ENCODE results near the gene FOXP1.

FOXP1 gene

DNA sequence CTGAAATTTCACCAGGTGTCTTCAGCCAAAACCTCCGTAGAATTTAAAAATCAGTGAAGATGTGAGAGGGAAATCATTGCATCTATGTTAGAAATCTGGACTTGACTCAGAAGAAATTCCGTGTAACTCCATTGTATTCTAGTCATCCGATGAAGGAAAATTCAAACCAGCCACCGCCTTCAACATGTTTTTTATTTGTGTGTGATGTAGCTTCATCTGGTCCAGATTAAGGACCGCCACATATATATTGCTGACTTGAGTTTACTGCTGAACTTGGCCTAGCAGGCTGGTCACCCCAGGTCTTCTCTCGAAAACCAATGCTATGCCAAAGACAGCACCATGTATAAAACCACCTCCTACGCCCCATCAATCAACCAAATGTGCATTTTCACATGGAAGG lies 120.9 kb downstream of the FOXP1 start:
- intact Hi-C loops (cut with DNase I; ENCODE audit: low total_unique reads) = no loop called here
- Histone ChIP-seq H3K36me3 (no peaks in the 10 kb centered on the region), H3K4me1 (peaks cover 0 to under 1% (median 0%) of the 10 kb centered on the region in 4 donors), H3K27me3 (no peaks in the 10 kb centered on the region), H3K27ac (no peak overlapping the region), H3K4me3 (no peak overlapping the region), H3K9me3 (no peaks in the 10 kb centered on the region)
- DNase-seq = no peak
- no peak for TF ChIP-seq CTCF (IDR thresholded peaks at IDR 0.05)

DNA sequence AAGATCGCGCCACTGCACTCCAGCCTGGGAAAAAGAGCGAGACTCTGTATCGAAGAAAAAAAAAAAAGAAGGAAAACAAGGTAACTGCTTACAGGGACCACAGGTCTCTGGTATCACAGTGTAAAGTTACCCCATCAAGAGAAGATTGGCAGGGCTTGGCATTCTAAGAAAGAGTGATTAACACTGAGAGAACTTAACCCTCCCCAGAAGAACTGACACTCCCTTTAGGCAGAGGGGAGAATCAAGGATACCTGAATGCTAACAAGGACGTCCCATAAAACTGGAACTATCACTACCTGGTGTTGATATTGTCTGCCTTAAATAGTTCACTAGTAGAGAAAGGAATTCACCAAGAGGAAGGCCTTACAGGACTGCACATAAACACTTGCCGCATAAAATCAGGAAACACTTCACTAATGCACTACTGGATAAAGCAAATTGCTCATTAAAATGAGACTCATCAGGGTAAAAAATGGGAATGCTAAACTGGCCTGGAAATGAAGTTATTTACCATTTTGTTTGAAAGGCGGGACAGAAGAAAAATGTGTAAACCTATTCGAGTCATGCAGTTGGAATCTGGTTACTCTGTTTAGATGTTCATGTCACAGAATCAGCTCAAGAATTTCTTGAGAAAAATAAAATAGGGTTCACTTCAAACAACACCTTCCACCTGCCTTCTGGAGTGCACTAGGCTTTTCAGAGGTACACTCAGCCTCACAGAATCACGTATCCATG lies 121.6 kb downstream of the FOXP1 start:
- no peak for TF ChIP-seq CTCF (IDR thresholded peaks at IDR 0.05)
- H3K27ac ChIP-seq = no peak overlapping the region
- H3K4me1 ChIP-seq = peaks cover 0 to 7% (median 0%) of the 10 kb centered on the region in 4 donors
- H3K4me3 ChIP-seq = no peak overlapping the region
- H3K9me3 ChIP-seq = no peaks in the 10 kb centered on the region
- no peaks in the 10 kb centered on the region for H3K27me3 ChIP-seq
- no peaks in the 10 kb centered on the region for H3K36me3 ChIP-seq
- intact Hi-C loops (cut with DNase I; ENCODE audit: low total_unique reads) = no loop called here
- no peak for DNase-seq

GRCh38 chr3:71461114-71461513 lies 122.4 kb downstream of the FOXP1 start:
- no peak for TF ChIP-seq CTCF (IDR thresholded peaks at IDR 0.05)
- DNase-seq = no peak
- intact Hi-C loops (cut with DNase I; ENCODE audit: low total_unique reads) = no loop called here
- H3K27ac ChIP-seq = no peak overlapping the region
- no peak overlapping the region for H3K4me3 ChIP-seq
- no peaks in the 10 kb centered on the region for H3K27me3 ChIP-seq
- H3K9me3 ChIP-seq = no peaks in the 10 kb centered on the region
- H3K4me1 ChIP-seq = peaks cover 0 to 15% (median 0%) of the 10 kb centered on the region in 4 donors
- no peaks in the 10 kb centered on the region for H3K36me3 ChIP-seq

DNA sequence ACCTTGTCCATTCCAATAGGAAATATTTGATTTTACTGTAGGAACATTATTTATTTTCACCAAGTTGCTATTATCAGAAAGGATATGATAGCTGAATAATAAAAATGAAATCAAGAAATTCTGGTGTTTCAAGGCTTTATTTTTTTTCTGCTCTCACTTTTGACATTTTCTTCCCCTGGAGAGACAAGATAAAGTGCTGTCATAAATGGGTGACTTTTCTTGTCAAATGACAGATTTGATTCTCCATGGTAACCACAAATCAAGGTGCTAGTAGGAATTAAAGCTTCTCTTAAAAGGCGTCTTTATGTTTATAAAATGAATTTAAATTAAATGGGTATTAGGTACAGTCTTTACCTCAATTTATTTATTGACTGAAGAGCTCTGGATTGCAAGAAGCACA lies 124.6 kb downstream of the FOXP1 start:
- Histone ChIP-seq H3K36me3 (no peaks in the 10 kb centered on the region), H3K27me3 (no peaks in the 10 kb centered on the region), H3K4me1 (peaks cover 0 to 20% (median 0%) of the 10 kb centered on the region in 4 donors)

GRCh38 chr3:71456826-71457225 lies 126.7 kb downstream of the FOXP1 start:
- Histone ChIP-seq H3K27ac (no peak overlapping the region), H3K9me3 (no peaks in the 10 kb centered on the region), H3K27me3 (no peaks in the 10 kb centered on the region), H3K36me3 (no peaks in the 10 kb centered on the region), H3K4me3 (no peak overlapping the region), H3K4me1 (peaks cover 0 to 20% (median 0%) of the 10 kb centered on the region in 4 donors)
- no peak for TF ChIP-seq CTCF (IDR thresholded peaks at IDR 0.05)
- DNase-seq = no peak
- intact Hi-C loops (cut with DNase I; ENCODE audit: low total_unique reads) = no loop called here

More for the DNA sequence above, 124.6 kb downstream of the FOXP1 start:
- Histone ChIP-seq H3K9me3 (no peaks in the 10 kb centered on the region), H3K27ac (no peak overlapping the region), H3K4me3 (no peak overlapping the region)
- intact Hi-C loops (cut with DNase I; ENCODE audit: low total_unique reads) = no loop called here
- no peak for DNase-seq
- TF ChIP-seq CTCF (IDR thresholded peaks at IDR 0.05) = no peak

Data from tibial artery (tissue), 4 donors.